ENCODE measurements around the gene ELFN1.

DNA sequence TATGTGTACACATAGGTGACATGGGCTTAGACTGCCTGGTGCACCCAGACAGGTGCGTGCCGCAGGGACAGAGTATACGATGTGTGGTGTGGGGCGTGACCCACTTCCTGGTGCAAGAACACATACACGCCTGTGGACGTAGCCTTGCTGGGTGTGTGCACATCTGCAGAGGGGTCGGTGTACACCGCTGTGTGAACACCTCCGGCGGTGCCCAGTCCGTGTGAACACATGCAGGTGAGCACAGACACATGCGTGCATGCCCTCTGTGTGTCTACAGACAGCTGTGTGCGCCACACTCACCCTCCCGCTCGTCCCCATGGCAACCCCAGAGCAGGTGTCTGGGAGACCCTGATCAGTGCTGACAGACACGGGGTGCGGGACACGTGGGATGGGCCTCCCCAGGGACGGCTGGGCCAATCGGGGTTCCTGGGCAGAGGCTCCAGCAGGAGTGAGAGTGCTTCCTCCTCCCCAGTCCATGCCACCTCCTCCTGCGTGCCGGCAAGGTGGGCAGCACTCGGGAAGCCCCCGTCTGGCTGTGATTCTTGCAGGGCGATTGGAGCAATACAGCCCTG lies 23.4 kb downstream of the ELFN1 start:
- TF ChIP-seq, protein P1, sequence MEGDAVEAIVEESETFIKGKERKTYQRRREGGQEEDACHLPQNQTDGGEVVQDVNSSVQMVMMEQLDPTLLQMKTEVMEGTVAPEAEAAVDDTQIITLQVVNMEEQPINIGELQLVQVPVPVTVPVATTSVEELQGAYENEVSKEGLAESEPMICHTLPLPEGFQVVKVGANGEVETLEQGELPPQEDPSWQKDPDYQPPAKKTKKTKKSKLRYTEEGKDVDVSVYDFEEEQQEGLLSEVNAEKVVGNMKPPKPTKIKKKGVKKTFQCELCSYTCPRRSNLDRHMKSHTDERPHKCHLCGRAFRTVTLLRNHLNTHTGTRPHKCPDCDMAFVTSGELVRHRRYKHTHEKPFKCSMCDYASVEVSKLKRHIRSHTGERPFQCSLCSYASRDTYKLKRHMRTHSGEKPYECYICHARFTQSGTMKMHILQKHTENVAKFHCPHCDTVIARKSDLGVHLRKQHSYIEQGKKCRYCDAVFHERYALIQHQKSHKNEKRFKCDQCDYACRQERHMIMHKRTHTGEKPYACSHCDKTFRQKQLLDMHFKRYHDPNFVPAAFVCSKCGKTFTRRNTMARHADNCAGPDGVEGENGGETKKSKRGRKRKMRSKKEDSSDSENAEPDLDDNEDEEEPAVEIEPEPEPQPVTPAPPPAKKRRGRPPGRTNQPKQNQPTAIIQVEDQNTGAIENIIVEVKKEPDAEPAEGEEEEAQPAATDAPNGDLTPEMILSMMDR (conservative IDR thresholded peaks at IDR 0.05; ENCODE audit: low read depth, low read length), result no peak
- TF ChIP-seq EZH2phosphoT487 (IDR thresholded peaks at IDR 0.05; ENCODE audit: borderline replicate concordance, low read length), result no peak
- no peak for TF ChIP-seq EZH2 (IDR thresholded peaks at IDR 0.05; ENCODE audit: low read length, unreplicated experiment)
